Transverse colon (tissue), 4 donors: ENCODE data around the gene TBC1D12.
A peak's percentile ranks its signal among the peaks of the same experiment; 100 is the strongest.

Experiments used
- EP300 ChIP-seq: sonication (generic); formaldehyde crosslinking; IDR thresholded peaks from one replicate; pipeline ENCODE4 v1.6.1; 2017; ENCODE audit warnings: antibody characterized with exemption, low read depth
- POLR2A ChIP-seq: fragments of 450-650 bp; IDR thresholded peaks from one replicate; pipeline ENCODE4 v1.6.1; 2016; ENCODE audit warnings: antibody characterized with exemption, mild to moderate bottlenecking, moderate library complexity
- POLR2AphosphoS5 ChIP-seq, 3 donors: sonication (generic); formaldehyde crosslinking; IDR thresholded peaks; one replicate each; pipeline ENCODE4 v1.6.1; 2016; ENCODE audit warnings: antibody characterized with exemption in 3 of 3
- TF ChIP-seq, protein P1 (sequence below), 5 experiments: fragments of 200-600 bp in 3 of 5; fragments of 450-650 bp in 2 of 5; sonication (generic) in 3 of 5; IDR thresholded peaks; 1 replicate in 2 of 5; 2 replicates in 3 of 5; pipeline ENCODE4 v1.5.1; 2016 to 2017; ENCODE audit warnings: antibody characterized with exemption in 5 of 5, inconsistent platforms in 3 of 5, mild to moderate bottlenecking in 2 of 5, moderate library complexity in 1 of 5

DNA sequence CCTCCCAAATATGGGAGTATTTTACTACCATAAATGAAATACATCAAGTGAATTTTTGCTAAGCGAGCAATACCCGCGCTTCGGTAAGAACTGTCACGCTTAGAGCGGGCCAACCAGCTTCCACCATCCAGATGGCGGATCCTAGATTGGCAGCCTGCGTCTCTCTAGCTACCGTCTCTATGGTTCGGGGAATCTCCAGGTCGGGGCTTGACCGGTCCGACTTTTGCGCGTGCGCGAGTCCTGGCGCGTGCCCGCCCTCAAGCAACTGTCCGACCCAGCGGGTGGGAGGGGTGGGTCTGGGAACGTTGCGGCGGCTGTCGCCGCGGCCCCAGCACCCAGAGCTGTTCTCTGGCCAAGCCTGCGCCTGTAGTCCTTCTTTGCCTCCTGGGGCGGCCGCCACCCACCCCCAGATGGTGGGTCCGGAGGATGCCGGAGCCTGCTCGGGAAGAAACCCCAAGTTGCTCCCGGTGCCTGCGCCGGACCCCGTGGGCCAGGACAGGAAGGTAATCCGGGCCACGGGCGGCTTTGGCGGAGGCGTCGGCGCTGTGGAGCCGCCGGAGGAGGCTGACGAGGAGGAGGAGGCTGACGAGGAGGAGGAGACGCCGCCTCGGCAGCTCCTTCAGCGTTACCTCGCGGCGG is at the start of gene TBC1D12:
- TF ChIP-seq, protein P1, sequence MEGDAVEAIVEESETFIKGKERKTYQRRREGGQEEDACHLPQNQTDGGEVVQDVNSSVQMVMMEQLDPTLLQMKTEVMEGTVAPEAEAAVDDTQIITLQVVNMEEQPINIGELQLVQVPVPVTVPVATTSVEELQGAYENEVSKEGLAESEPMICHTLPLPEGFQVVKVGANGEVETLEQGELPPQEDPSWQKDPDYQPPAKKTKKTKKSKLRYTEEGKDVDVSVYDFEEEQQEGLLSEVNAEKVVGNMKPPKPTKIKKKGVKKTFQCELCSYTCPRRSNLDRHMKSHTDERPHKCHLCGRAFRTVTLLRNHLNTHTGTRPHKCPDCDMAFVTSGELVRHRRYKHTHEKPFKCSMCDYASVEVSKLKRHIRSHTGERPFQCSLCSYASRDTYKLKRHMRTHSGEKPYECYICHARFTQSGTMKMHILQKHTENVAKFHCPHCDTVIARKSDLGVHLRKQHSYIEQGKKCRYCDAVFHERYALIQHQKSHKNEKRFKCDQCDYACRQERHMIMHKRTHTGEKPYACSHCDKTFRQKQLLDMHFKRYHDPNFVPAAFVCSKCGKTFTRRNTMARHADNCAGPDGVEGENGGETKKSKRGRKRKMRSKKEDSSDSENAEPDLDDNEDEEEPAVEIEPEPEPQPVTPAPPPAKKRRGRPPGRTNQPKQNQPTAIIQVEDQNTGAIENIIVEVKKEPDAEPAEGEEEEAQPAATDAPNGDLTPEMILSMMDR (IDR thresholded peaks at IDR 0.05): peak in 1 of 5 experiments; percentile 8
- TF ChIP-seq POLR2A: peak; percentile 88
- no peak for TF ChIP-seq EP300
- peak; percentile 89 to 93 (median 89) for TF ChIP-seq POLR2AphosphoS5 (IDR thresholded peaks at IDR 0.05)
